GM20000 (cell line): ENCODE data around the gene PITPNM3.

ENCODE experiments used
- DNase-seq: peaks from one replicate; pipeline ENCODE4 v3.0.0; 2012; ENCODE audit warnings: low spot score
- TF ChIP-seq, protein P1 (sequence below): IDR thresholded peaks from 2 replicates; pipeline ENCODE4 v1.5.1; 2012; ENCODE audit warnings: mild to moderate bottlenecking, control low read depth; ENCODE audit errors: extremely low read depth, missing control alignments

Gene PITPNM3

GRCh38 chr17:6468051-6468790, 88.1 kb downstream of the PITPNM3 start:
- TF ChIP-seq, protein P1, sequence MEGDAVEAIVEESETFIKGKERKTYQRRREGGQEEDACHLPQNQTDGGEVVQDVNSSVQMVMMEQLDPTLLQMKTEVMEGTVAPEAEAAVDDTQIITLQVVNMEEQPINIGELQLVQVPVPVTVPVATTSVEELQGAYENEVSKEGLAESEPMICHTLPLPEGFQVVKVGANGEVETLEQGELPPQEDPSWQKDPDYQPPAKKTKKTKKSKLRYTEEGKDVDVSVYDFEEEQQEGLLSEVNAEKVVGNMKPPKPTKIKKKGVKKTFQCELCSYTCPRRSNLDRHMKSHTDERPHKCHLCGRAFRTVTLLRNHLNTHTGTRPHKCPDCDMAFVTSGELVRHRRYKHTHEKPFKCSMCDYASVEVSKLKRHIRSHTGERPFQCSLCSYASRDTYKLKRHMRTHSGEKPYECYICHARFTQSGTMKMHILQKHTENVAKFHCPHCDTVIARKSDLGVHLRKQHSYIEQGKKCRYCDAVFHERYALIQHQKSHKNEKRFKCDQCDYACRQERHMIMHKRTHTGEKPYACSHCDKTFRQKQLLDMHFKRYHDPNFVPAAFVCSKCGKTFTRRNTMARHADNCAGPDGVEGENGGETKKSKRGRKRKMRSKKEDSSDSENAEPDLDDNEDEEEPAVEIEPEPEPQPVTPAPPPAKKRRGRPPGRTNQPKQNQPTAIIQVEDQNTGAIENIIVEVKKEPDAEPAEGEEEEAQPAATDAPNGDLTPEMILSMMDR, result no peak
- DNase-seq, result no peak

DNA sequence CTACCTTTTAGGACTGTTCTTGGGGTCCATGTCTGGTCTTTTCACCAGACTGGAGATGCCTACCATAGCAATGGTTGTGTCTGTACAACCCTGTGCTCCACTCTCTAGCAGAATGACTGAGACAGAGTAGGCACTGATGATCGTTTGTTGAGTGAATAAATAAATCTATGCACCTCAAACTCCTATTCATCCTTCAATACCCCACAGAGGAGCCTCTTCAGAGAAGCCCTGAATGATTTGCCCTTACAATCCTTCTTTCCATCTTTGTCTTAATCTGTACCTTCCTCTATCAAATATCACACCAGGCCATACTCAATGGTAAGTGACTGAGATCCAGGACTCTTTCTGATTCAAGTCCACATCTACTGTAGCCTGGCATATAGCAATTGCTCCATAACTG, 88.8 kb downstream of the PITPNM3 start:
- DNase-seq, result no peak
- TF ChIP-seq, protein P1, result no peak

GRCh38 chr17:6465206-6466003, 91.0 kb downstream of the PITPNM3 start:
- TF ChIP-seq, protein P1, result no peak
- no peak for DNase-seq

DNA sequence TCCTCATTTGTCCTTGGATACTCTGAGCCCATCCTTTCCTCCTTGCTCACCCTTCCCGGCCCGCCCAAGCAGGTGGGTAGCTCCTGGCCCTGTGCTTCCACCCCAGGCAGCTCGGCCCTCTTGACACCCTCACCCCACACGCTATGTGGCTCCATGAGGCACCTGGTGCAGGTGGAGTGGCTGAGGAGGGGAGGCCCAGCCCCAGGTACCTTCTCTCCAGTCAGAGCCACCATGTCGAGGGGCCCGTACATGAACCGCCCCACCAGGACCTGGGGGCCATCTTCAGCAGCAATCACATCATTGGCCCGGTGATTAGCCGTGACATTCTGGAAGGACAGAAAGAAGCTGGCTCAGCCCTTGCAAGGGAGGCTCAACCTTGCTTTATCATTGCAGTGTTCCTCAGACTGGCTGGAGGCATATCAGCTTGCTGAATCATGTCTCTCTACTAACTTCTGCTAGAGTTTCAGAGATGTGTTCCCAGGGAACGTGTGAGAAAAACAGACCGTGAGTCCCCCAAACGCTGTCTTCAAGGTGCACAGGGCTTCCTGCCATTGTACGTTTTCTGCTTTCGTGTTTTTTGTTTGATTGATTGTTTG, 91.8 kb downstream of the PITPNM3 start:
- TF ChIP-seq, protein P1, result no peak
- DNase-seq, result no peak

DNA sequence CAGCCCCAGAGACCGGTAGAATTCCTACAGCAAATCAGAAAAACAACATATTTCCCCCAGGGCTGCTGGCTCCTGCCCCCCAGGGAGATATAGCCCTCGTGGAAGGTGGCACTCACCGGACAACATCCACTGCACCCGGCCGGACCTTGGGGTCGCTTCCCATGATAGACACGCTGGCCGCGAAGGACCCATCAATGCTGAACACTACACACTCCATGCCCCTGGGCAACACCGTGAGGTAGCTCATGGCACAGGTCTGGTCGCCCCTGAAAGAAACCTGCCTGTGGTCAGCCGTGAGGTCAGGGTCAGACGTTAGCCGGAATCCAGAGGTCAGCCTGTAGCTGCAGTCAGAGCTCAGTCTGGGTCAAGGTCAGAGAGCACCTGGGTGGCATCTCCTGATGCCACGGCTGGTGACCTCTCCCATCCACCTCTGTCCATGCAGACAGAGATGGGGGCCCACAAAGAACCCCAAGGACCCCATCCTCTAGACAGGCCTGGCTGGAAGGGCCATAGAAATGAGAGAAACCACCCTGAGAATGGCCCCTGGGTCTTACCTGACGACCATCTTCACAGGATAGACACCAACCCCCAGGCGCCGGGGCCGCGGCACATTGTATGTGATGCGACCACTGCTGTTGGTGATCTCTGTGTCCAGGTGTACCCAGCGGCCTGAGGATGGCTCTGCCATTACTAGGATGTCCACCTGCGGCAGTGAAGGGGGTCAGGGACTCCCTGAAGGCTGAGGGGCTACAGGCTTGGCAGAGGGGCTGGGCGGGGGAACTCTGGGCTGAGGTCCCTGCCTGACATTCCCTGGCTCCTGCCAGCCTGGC, 92.5 kb downstream of the PITPNM3 start:
- DNase-seq, result no peak
- TF ChIP-seq, protein P1, result no peak

- DNase-seq, result no peak
These were observed 93.7 kb downstream of the PITPNM3 start for GRCh38 chr17:6462692-6463091.

More at GRCh38 chr17:6462692-6463091, 93.7 kb downstream of the PITPNM3 start:
- TF ChIP-seq, protein P1, result no peak
